Suprapubic skin (tissue), 4 donors: ENCODE results near the gene TMEM62.

Source experiments
- POLR2A ChIP-seq, 2 donors: fragments of 450-650 bp; IDR thresholded peaks; one replicate each; pipeline ENCODE4 v1.6.1; 2017; ENCODE audit warnings: antibody characterized with exemption in 2 of 2, mild to moderate bottlenecking in 2 of 2, moderate library complexity in 2 of 2
- POLR2AphosphoS5 ChIP-seq, 3 donors: sonication (generic); formaldehyde crosslinking; IDR thresholded peaks; one replicate each; pipeline ENCODE4 v1.6.1; 2017; ENCODE audit warnings: antibody characterized with exemption in 3 of 3

DNA sequence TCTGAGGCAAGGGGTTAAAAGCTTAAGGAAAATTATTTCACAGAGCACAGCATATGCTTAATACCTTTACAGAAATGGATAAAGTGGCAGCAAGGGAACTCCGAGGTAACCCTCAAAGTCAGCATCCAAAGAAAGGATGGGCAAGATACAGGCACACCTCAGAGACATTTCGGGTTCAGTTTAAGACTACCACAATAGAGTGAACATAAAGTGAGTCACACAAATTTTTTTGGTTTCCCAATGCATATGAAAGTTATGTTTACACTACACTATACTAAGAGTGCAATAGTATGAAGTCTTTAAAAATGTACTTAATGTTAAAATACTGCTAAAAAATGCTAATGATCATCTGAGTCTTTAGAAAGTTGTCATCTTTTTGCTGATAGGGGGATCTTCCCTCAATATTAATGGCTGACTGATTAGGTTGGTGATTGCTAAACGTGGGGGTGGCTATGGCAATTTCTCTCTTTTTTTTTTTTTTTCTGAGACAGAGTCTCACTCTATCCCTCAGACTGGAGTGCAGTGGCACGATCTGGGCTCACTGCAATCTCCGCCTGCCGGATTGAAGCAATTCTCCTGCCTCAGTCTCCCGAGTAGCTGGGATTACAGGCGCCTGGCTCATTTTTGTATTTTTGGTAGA lies 37.6 kb upstream of the TMEM62 start:
- TF ChIP-seq POLR2A (IDR thresholded peaks at IDR 0.05) (no peak), POLR2AphosphoS5 (IDR thresholded peaks at IDR 0.05) (no peak)
